OCI-LY7 (cell line): Measurements from ENCODE around the gene OR6A2. TPM values are rescaled to one million over a fixed set of nuclear protein-coding genes. Genes with fewer than 3 reads are reported as not detected.

ENCODE experiments used
- BruUV-seq: library from RNA; stranded (reverse); fragments of 400-500 nt; replicated peaks from 2 replicates; lab custom pipeline; 2021; lab: Mats Ljungman, UMichigan
- CTCF ChIA-PET: fragments of 300-600 bp; sonication (Branson Sonifier 250); formaldehyde crosslinking; loops from one replicate; lab custom pipeline; 2022; ENCODE audit warnings: antibody characterized with exemption; ENCODE audit not compliant: unreplicated experiment; lab: Charles Lee
- POLR2A ChIA-PET: fragments of 300-600 bp; sonication (Branson Sonifier 250); formaldehyde crosslinking; loops from one replicate; lab custom pipeline; 2022; ENCODE audit warnings: antibody characterized with exemption; lab: Charles Lee
- DNase-seq: peaks from one replicate; pipeline ENCODE4 v3.0.0-alpha.2; 2015; ENCODE audit warnings: low spot score
- H2AFZ ChIP-seq: fragments of 200-600 bp; sonication (generic), shearing (Covaris generic); 2 replicates; pipeline ENCODE4 v1.6.1; 2014; ENCODE audit warnings: mild to moderate bottlenecking, antibody characterized with exemption, low read length, moderate library complexity
- H3K27ac ChIP-seq: fragments of 200-600 bp; sonication (generic); 2 replicates; pipeline ENCODE4 v1.5.1; 2014; ENCODE audit warnings: mixed run types, low read depth, mild to moderate bottlenecking, moderate library complexity, low read length, inconsistent platforms; ENCODE audit not compliant: poor library complexity, severe bottlenecking
- H3K36me3 ChIP-seq: fragments of 200-600 bp; sonication (generic); 2 replicates; pipeline ENCODE4 v1.6.1; 2014; ENCODE audit warnings: mild to moderate bottlenecking, antibody characterized with exemption, low read length, moderate library complexity, mixed read lengths; ENCODE audit not compliant: insufficient read depth
- H3K4me1 ChIP-seq: fragments of 200-600 bp; sonication (generic); 2 replicates; pipeline ENCODE4 v1.5.1; 2014; ENCODE audit warnings: mild to moderate bottlenecking, low read length; ENCODE audit not compliant: insufficient read depth, poor library complexity, severe bottlenecking
- H3K4me2 ChIP-seq: fragments of 200-600 bp; sonication (generic); 2 replicates; pipeline ENCODE4 v1.6.1; 2014; ENCODE audit warnings: mild to moderate bottlenecking, low read length
- H3K4me3 ChIP-seq: fragments of 200-600 bp; sonication (generic); 2 replicates; pipeline ENCODE4 v1.5.1; 2014; ENCODE audit warnings: mild to moderate bottlenecking, low read depth, low read length; ENCODE audit not compliant: poor library complexity, severe bottlenecking
- H3K79me2 ChIP-seq: fragments of 200-600 bp; sonication (generic); 2 replicates; pipeline ENCODE4 v1.6.1; 2016; ENCODE audit warnings: low read depth, mild to moderate bottlenecking, low read length, moderate library complexity, mixed read lengths; ENCODE audit not compliant: insufficient read depth
- H3K9me2 ChIP-seq: fragments of 200-600 bp; sonication (generic); 2 replicates; pipeline ENCODE4 v1.6.1; 2016; ENCODE audit warnings: mild to moderate bottlenecking, low read length, mixed read lengths; ENCODE audit not compliant: insufficient read depth
- H3K9me3 ChIP-seq: fragments of 200-600 bp; sonication (generic); 2 replicates; pipeline ENCODE4 v1.6.1; 2014; ENCODE audit warnings: mild to moderate bottlenecking, mixed run types, low read length, mixed read lengths
- H4K20me1 ChIP-seq: fragments of 200-600 bp; sonication (generic); 2 replicates; pipeline ENCODE4 v1.6.1; 2014; ENCODE audit warnings: mild to moderate bottlenecking, antibody characterized with exemption, low read length, moderate library complexity, mixed read lengths; ENCODE audit not compliant: insufficient read depth
- EZH2phosphoT487 ChIP-seq: fragments of 200-600 bp; sonication (generic); IDR thresholded peaks from 2 replicates; pipeline ENCODE4 v1.6.1; 2018; ENCODE audit warnings: low read depth, borderline replicate concordance, mild to moderate bottlenecking, mixed run types, antibody characterized with exemption, low read length, moderate library complexity, mixed read lengths
- intact Hi-C: fragments of 100-400 bp; cut with micrococcal nuclease; formaldehyde crosslinking; loops from one replicate; pipeline ENCODE4 v1.10.0; 2022; ENCODE audit not compliant: unreplicated experiment
- total RNA-seq, 2 experiments: library from RNA; depleted of rRNA in 1 of 2; stranded (reverse); fragments of >200 nt in 1 of 2; shearing (Covaris generic) in 1 of 2; gene quantifications; 2 replicates each; pipeline ENCODE4 v1.2.3, GENCODE V29; 2014 to 2022
- TF ChIP-seq, protein P1 (sequence below): fragments of 200-600 bp; sonication (generic); conservative IDR thresholded peaks from 2 replicates; pipeline ENCODE4 v1.5.1; 2014; ENCODE audit warnings: mild to moderate bottlenecking, antibody characterized with exemption, low read length, moderate library complexity, mixed read lengths

Gene OR6A2
- total RNA-seq, 2 experiments from 2014 or later, result 2.2 TPM

DNA sequence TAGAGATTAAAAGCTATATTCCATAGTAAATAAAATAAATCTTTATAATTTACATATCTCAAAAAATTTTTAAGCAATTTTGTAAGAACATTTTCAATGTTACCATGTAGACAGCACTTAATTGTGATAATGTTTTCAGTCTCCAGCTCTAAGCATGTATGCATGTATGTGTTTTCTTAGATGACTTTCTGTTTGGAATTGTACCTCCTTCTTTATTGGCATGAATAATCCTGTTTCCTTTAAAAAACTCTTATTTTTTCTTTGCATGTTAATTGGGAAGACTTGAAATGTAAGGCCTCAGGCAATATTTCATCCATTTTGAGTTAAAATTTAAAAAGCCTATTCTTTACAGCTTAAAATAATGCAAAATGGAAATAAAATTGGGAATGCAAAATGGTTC, 18.7 kb downstream of the OR6A2 start:
- no peaks in the 10 kb centered on the region for H3K36me3 ChIP-seq
- H3K9me3 ChIP-seq, result no peaks in the 10 kb centered on the region
- no peaks in the 10 kb centered on the region for H3K4me1 ChIP-seq
- POLR2A ChIA-PET, result interaction anchor here (0.7 to 1.0 kb wide), 3 partner anchors 47 to 326 kb away, joined by 3 to 4 read pairs (median 3); no protein-coding TSS in a partner anchor
- H4K20me1 ChIP-seq, result no peaks in the 10 kb centered on the region
- no peak for DNase-seq
- intact Hi-C loops, result no loop called here
- no peaks in the 10 kb centered on the region for H3K79me2 ChIP-seq
- no TSS peak for BruUV-seq
- no peaks in the 10 kb centered on the region for H3K9me2 ChIP-seq
- no peak overlapping the region for H3K4me3 ChIP-seq
- no peak overlapping the region for H2AFZ ChIP-seq
- CTCF ChIA-PET, result no interaction called here
- H3K4me2 ChIP-seq, result no peak overlapping the region
- H3K27ac ChIP-seq, result no peak overlapping the region
- TF ChIP-seq, protein P1, sequence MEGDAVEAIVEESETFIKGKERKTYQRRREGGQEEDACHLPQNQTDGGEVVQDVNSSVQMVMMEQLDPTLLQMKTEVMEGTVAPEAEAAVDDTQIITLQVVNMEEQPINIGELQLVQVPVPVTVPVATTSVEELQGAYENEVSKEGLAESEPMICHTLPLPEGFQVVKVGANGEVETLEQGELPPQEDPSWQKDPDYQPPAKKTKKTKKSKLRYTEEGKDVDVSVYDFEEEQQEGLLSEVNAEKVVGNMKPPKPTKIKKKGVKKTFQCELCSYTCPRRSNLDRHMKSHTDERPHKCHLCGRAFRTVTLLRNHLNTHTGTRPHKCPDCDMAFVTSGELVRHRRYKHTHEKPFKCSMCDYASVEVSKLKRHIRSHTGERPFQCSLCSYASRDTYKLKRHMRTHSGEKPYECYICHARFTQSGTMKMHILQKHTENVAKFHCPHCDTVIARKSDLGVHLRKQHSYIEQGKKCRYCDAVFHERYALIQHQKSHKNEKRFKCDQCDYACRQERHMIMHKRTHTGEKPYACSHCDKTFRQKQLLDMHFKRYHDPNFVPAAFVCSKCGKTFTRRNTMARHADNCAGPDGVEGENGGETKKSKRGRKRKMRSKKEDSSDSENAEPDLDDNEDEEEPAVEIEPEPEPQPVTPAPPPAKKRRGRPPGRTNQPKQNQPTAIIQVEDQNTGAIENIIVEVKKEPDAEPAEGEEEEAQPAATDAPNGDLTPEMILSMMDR, result no peak
- TF ChIP-seq EZH2phosphoT487, result no peak

GRCh38 chr11:6778518-6778917, 21.0 kb downstream of the OR6A2 start:
- no peaks in the 10 kb centered on the region for H3K36me3 ChIP-seq
- H3K79me2 ChIP-seq, result no peaks in the 10 kb centered on the region
- intact Hi-C loops, result no loop called here
- H3K4me2 ChIP-seq, result no peak overlapping the region
- no peak overlapping the region for H3K27ac ChIP-seq
- H3K9me3 ChIP-seq, result no peaks in the 10 kb centered on the region
- no peak for DNase-seq
- H4K20me1 ChIP-seq, result no peaks in the 10 kb centered on the region
- H3K4me1 ChIP-seq, result no peaks in the 10 kb centered on the region
- BruUV-seq, result no TSS peak
- no peak overlapping the region for H2AFZ ChIP-seq
- CTCF ChIA-PET, result no interaction called here
- POLR2A ChIA-PET, result interaction anchor here (0.6 to 1.6 kb wide), 3 partner anchors 10 to 635 kb away, joined by 3 read pairs; no protein-coding TSS in a partner anchor
- H3K4me3 ChIP-seq, result no peak overlapping the region
- no peak for TF ChIP-seq EZH2phosphoT487
- TF ChIP-seq, protein P1, result no peak
- no peaks in the 10 kb centered on the region for H3K9me2 ChIP-seq
